Measurements from ENCODE around the gene CARD19. TPM values are rescaled to one million over a fixed set of nuclear protein-coding genes. Genes with fewer than 3 reads are reported as not detected.
"Not testable (repeated sequence)": the region's sequence is repeated elsewhere in the genome, so short reads cannot be mapped to it uniquely, and the experiment has no call there.

CARD19 gene
- total RNA-seq, 1 donor from 2014 or later = 22.4 TPM

GRCh38 chr9:93115486-93116071, 19.6 kb downstream of the CARD19 start:
- no peak for ATAC-seq
- DNase-seq = no peak
- intact Hi-C loops (cut with micrococcal nuclease) = no loop called here

DNA sequence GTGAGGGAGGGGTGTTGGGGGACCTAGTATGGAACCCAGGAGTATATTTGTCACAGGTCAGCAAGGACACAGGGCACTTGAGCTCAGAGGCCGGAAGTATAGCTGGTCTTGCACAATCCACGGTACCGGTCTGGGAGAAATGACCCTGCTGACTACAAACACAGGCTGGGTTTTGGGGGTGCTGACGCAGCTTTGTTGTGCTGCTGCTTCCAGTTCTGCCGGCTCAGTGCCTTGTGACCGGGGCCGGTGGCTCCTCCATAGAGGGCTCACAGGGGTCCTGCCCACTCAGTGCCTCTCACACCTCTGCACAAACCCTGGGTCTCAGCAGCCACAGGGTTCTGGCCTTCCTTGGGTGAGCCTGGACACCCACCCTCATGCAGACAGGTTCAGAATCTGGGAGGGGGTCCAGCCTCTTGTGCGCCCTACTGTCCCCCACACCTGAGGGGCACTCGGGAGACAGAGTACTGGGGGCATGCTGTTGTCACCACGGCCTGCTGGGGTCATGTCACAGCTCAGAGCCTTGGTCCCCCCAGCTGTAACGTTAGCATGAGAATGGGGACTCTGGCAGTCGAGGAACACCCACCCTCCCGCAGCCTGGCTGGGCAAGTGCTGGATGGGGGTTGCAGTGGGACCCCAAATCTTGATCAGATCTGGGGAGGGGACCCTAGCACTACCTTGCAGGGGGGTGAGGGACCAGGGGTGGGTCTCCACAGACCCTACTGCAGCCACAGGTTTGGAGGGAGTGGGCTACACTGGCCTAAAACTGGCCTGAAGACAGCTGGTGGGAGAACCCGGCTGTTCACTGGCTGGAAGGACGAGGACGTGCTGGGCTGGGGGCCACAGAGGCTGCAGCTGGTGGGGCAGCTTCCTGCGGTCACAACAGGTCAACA, 20.3 kb downstream of the CARD19 start:
- ATAC-seq = peak; percentile 50
- peak; percentile 78 for DNase-seq

GRCh38 chr9:93117521-93117920, 21.5 kb downstream of the CARD19 start:
- ATAC-seq; intact Hi-C loops (cut with micrococcal nuclease): not testable (repeated sequence)
- DNase-seq = peak; percentile 9

More for the DNA sequence above, 20.3 kb downstream of the CARD19 start:
- intact Hi-C loops (cut with micrococcal nuclease) = no loop called here

DNA sequence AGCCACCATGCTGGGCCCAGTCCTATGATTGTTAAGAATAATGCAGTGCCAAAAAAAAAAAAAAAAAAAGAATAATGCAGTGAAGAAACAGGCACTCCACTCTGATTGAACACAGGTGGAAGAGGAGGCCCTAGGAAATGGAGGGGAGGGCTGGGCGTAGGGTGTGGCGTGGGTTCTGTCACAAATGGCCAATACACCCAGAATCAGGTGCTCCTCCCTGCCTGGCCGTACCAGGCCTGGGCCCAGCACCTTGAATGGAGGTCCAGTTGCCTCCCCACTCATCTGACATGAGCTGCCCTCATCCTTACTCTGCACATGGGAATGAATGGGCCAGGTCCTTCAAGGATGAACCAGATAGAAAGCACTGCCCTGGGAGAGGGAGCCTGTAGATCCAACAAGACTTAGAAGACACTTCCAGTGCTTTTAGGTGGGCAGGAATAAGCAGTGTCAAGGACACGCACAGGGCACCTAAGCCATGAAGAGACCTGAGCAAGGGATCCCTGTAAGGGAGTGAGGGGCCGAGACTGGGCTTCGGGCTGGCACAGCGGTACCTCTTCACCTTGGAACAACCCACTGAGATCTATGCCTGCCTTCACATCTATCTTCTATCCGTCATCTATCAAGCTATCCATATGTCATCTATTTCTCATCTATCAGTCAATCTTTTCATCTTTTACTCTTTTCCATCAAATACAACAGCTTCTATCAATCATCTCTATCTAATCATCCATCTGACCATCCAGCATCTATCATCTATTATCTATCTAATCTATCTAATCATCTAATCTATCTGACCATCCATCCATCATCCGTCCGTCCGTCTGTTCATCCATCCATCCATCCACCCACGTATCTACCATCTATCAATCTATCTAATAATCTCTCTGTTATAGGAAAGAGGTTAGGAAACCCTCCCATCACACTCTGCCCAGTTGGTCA, 22.2 kb downstream of the CARD19 start:
- intact Hi-C loops (cut with micrococcal nuclease) = no loop called here
- DNase-seq = peak; percentile 18
- no peak for ATAC-seq

DNA sequence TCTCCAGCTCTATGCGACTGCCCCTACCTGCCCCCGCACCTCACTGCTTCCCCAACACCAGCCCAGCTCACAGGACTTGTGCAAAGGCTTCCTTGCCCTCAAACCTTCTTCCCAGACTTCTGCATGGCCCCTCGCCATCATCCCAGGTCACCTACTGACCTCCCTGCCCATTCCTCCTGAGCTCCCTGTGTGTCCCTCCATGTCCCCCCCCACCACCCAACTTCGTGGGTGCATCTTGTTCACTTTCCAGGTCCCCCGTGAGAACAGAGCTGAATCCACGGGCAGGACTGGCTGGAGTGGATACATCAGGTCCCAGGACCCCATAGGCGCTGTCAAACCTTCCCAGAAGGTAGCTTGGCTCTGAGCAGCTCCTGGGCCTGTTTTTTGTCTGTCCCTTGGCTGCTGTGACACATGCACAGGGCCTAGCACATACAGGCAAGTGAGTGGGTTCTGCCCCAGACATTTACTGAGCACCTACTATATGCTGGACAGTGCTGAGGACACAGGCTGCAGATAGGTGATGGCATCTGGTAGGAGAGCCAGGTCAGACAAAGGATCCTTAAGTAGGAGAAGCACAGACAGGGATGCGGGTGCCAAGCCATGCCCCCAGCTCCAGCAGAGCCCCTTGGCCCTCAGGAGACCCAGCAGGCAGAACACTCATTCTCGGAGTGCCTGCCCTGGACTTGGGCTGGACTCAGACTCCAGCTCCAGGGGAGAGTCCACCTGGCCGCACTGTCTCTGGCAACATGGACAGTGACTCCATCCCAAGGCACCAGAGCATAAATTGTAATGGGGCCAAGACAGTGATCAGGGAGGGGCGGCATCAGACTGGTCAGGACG, 23.1 kb downstream of the CARD19 start:
- DNase-seq = peak; percentile 27
- no peak for ATAC-seq
- intact Hi-C loops (cut with micrococcal nuclease) = no loop called here

GRCh38 chr9:93119703-93119952, 23.6 kb downstream of the CARD19 start:
- intact Hi-C loops (cut with micrococcal nuclease) = no loop called here
- no peak for ATAC-seq
- no peak for DNase-seq

DNA sequence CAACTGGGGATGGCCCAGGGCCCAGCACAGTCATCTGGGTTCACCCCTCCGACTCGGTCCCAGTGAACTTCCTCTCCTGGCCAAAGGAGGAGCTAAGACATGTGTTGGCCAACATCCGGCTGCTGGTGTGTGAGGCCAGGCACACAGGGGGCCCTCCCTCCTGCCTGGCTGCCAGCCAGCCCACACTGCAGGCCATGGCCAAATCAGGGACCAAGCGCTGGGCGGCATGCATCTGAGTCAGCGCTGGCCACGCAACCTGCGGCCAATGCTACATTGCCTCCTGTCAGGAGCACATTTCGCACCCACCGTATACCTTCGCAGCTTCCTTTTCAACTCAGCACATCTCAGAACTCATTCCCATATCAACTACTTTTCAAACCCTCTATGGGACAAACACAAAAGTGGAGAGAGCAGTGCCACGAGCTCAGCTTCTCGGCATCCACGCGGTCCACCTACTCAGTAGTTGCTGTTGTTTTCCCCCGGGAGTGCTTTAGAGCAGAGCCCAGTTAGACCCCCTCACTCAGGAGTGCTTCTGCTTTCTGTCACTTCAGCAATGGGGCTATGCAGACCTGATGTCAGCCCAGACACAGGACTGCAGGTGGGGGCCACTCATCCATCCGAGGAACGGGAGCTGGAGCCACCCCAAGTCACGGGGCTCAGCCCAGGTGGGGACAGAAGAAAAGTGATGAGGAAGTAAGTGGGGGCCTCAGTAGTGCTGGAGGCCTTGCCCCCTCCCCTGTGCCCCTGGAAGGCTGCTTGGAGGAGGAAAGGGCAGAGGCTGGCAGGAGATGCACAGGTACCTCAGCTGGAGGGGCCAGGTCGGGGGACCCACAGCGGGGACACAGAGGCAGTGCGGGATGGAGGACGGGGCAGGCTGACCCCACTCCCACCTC, 24.2 kb downstream of the CARD19 start:
- peak; percentile 90 for ATAC-seq
- peak; percentile 96 for DNase-seq
- intact Hi-C loops (cut with micrococcal nuclease) = no loop called here

- intact Hi-C loops (cut with micrococcal nuclease) = no loop called here
- ATAC-seq = no peak
These were observed 24.9 kb downstream of the CARD19 start for GRCh38 chr9:93120846-93121315.

GRCh38 chr9:93121316-93122241, 25.6 kb downstream of the CARD19 start:
- DNase-seq (no peak), ATAC-seq (no peak)
- intact Hi-C loops (cut with micrococcal nuclease) = no loop called here

More at GRCh38 chr9:93120846-93121315, 24.9 kb downstream of the CARD19 start:
- no peak for DNase-seq

DNA sequence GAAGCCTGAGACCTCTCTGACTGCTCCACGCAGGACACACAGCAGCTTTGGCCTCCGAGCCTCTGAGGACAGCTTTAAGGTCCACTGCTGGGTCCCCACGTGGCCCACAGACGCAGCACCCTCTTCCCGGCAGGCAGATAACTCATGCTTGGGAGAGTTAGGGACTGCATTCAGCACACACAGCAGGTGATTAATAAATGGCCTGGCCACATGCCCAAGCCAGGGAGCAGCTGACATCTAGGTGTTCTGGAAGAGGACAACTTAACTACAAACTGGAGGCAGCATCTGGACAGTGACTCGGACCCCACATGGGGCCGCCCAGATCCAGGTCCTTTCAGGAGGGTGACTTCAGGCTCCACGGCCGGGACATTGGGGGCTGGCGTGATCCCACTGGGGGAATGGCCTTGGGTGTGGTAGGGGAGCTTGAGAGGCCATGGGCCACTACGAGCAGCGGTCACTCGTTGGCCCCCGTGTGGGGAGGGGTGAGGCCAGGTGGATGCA, 26.8 kb downstream of the CARD19 start:
- ATAC-seq (no peak), DNase-seq (no peak)
- intact Hi-C loops (cut with micrococcal nuclease) = no loop called here

GRCh38 chr9:93123561-93124283, 27.7 kb downstream of the CARD19 start:
- no peak for DNase-seq
- no peak for ATAC-seq
- intact Hi-C loops (cut with micrococcal nuclease) = no loop called here

- no peak for ATAC-seq
- no peak for DNase-seq
- intact Hi-C loops (cut with micrococcal nuclease) = no loop called here
These were observed 28.8 kb downstream of the CARD19 start for GRCh38 chr9:93124793-93125192.

- intact Hi-C loops (cut with micrococcal nuclease) = no loop called here
- no peak for DNase-seq
- no peak for ATAC-seq
These were observed 29.4 kb downstream of the CARD19 start for GRCh38 chr9:93125331-93125894.

DNA sequence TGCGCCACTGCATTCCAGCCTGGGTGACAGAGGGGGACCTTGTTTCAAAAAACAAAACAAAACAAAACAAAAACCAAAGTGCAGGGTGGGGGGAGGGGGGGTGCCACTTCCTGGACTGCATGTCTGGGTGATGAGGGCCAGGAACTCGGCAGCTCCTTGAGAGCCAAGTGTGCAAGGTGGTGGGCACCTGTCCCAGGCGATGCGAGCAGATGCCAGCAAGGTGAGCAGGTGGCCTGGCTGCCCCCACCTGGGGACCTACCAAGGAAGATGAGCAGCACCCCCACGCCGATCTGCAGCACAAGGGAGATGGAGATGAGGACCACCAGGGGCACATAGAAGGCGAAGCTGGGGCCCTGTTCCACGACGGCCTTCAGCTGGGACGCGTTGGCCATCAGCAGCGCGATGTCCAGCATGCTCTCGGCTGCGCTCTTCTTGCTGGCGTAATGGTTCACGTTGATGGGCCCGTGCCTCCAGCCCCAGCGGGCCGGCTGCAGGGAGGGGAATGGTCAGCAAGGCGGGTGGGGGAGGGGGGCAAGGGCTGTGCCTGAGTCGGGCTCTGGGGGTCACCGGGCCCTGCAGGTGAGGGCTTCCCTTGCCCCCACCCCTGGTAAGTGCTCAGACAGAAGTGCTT, 30.2 kb downstream of the CARD19 start:
- intact Hi-C loops (cut with micrococcal nuclease) = no loop called here
- DNase-seq (no peak), ATAC-seq (no peak)

DNA sequence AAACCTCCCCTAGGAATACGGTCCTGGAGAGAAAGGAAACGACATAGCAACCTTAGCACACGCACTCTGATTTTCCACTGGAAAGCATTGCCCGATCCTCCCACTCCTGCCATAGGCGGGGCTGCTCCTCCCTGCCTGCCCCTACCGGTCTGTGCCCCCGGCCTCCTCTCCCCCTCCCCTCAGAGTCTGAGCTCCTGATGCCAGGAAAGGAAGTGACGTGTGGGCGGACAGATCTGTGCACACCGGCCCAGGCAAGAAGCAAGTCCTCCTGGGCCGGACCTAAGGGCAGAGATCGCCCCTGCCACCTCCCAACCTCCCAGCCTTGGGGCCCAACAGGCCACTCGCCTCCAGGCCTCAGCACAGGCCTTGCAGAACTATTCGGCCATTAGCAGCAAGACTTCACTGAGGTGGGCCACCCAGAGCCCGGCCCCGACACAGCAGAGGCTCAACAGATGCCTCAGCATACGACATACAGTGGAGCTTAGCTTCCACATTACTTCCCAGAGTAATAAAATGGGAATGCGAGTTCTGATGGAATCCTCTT, 30.9 kb downstream of the CARD19 start:
- DNase-seq (no peak), ATAC-seq (peak; percentile 14)
- intact Hi-C loops (cut with micrococcal nuclease) = no loop called here

All from left ventricle myocardium superior (tissue), 1 donor.